Endothelial cell of umbilical vein (primary cell): Measurements from ENCODE around the gene CYP2F1. TPM values are rescaled to one million over a fixed set of nuclear protein-coding genes. Genes with fewer than 3 reads are reported as not detected.

Source experiments
- BruUV-seq: library from RNA; stranded (reverse); fragments of 400-500 nt; replicated peaks from 2 replicates; lab custom pipeline; 2021; lab: Mats Ljungman, UMichigan
- CTCF ChIA-PET: fragments of 300-600, 350-600 bp; sonication (Branson Sonifier 250); formaldehyde crosslinking; loops from one replicate; lab custom pipeline; 2021; ENCODE audit warnings: antibody characterized with exemption, inconsistent platforms; lab: Charles Lee
- POLR2A ChIA-PET: fragments of 300-600, 350-600 bp; sonication (Branson Sonifier 250); formaldehyde crosslinking; loops from one replicate; lab custom pipeline; 2021; ENCODE audit warnings: antibody characterized with exemption, inconsistent platforms; lab: Charles Lee
- DNase-seq: peaks from one replicate; pipeline ENCODE4 v3.0.0-alpha.2; 2011; ENCODE audit warnings: low read depth, low spot score
- FAIRE-seq: peaks from 2 replicates; lab custom pipeline; 2011; peaks lifted over from hg19 to GRCh38; lab: Jason Lieb, UNC
- H2AFZ ChIP-seq: 2 replicates; pipeline ENCODE4 v1.6.0; 2012; ENCODE audit warnings: low read depth, low read length, control low read depth, inconsistent platforms
- H3K27ac ChIP-seq: 2 replicates; pipeline ENCODE4 v1.5.1; 2011; ENCODE audit warnings: low read depth, mild to moderate bottlenecking, control low read depth, low read length, moderate library complexity; ENCODE audit not compliant: insufficient read depth
- H3K27me3 ChIP-seq, 2 experiments: 2 replicates each; pipeline versions ENCODE4 v1.6.0 to v1.6.1; 2011; ENCODE audit warnings: low read length in 2 of 2, mixed read lengths in 1 of 2; ENCODE audit not compliant: control insufficient read depth in 2 of 2, insufficient read depth in 2 of 2
- H3K36me3 ChIP-seq, 2 experiments: 2 replicates in 1 of 2; 3 replicates in 1 of 2; pipeline ENCODE4 v1.5.1; 2011; ENCODE audit warnings: low read length in 2 of 2, mild to moderate bottlenecking in 1 of 2, moderate library complexity in 1 of 2; ENCODE audit not compliant: control insufficient read depth in 2 of 2, insufficient read depth in 2 of 2; ENCODE audit errors: extremely low read depth in 1 of 2
- H3K4me1 ChIP-seq: 3 replicates; pipeline ENCODE4 v1.5.1; 2011; ENCODE audit warnings: mild to moderate bottlenecking, low read length; ENCODE audit not compliant: control insufficient read depth, insufficient read depth; ENCODE audit errors: extremely low read depth
- H3K4me2 ChIP-seq: 2 replicates; pipeline ENCODE4 v1.6.1; 2011; ENCODE audit warnings: low read length, control low read depth, mixed read lengths; ENCODE audit not compliant: insufficient read depth
- H3K4me3 ChIP-seq, 3 experiments: fragments of 200-600 bp in 1 of 3; sonication (generic), shearing (Covaris generic) in 1 of 3; replicated peaks in 1 of 3; 2 replicates each; pipeline ENCODE4 v1.5.1; 2011 to 2016; ENCODE audit warnings: control low read depth in 3 of 3, low read length in 3 of 3, mild to moderate bottlenecking in 2 of 3, inconsistent platforms in 1 of 3, low read depth in 1 of 3, moderate library complexity in 1 of 3; ENCODE audit not compliant: insufficient read depth in 1 of 3
- H3K79me2 ChIP-seq: 2 replicates; pipeline ENCODE4 v1.6.0; 2012; ENCODE audit warnings: low read length, inconsistent platforms; ENCODE audit not compliant: control insufficient read depth, insufficient read depth
- H3K9ac ChIP-seq: replicated peaks from 2 replicates; pipeline ENCODE3; 2011; ENCODE audit warnings: low read length, control low read depth; ENCODE audit not compliant: insufficient read depth; ENCODE audit errors: extremely low read depth
- H3K9me1 ChIP-seq: replicated peaks from 3 replicates; pipeline ENCODE4 v1.6.0; 2011; ENCODE audit warnings: mild to moderate bottlenecking, low read length; ENCODE audit not compliant: control insufficient read depth, insufficient read depth; ENCODE audit errors: extremely low read depth
- H3K9me3 ChIP-seq: replicated peaks from 2 replicates; pipeline ENCODE4 v1.5.1; 2012; ENCODE audit warnings: low read length, inconsistent platforms; ENCODE audit not compliant: control insufficient read depth, insufficient read depth
- H4K20me1 ChIP-seq: replicated peaks from 2 replicates; pipeline ENCODE3; 2011; ENCODE audit warnings: mild to moderate bottlenecking, low read length; ENCODE audit not compliant: control insufficient read depth, insufficient read depth; ENCODE audit errors: extremely low read depth
- EZH2 ChIP-seq: IDR thresholded peaks from 2 replicates; pipeline ENCODE4 v1.6.1; 2012; ENCODE audit warnings: borderline replicate concordance, low read depth, mild to moderate bottlenecking, moderate library complexity, low read length, inconsistent platforms; ENCODE audit not compliant: severe bottlenecking
- FOS ChIP-seq: IDR thresholded peaks from 2 replicates; pipeline ENCODE4 v1.6.1; 2011; ENCODE audit warnings: mild to moderate bottlenecking, low read length, moderate library complexity, borderline replicate concordance; ENCODE audit not compliant: insufficient read depth
- GATA2 ChIP-seq: IDR thresholded peaks from 2 replicates; pipeline ENCODE4 v1.7.0; 2011; ENCODE audit warnings: low read depth, mild to moderate bottlenecking, moderate library complexity, mixed read lengths, low read length; ENCODE audit not compliant: insufficient read length, insufficient read depth
- JUN ChIP-seq: IDR thresholded peaks from 2 replicates; pipeline ENCODE4 v1.6.1; 2011; ENCODE audit warnings: borderline replicate concordance, low read depth; ENCODE audit not compliant: insufficient read length, insufficient read depth
- MYC ChIP-seq: IDR thresholded peaks from one replicate; pipeline ENCODE4 v1.6.1; 2011; ENCODE audit warnings: mild to moderate bottlenecking, low read depth, low read length
- POLR2A ChIP-seq: IDR thresholded peaks from 2 replicates; pipeline ENCODE4 v1.6.1; 2012; ENCODE audit warnings: low read depth, mild to moderate bottlenecking, control low read depth, low read length
- POLR2AphosphoS5 ChIP-seq: IDR thresholded peaks from 2 replicates; pipeline ENCODE4 v1.6.1; 2012; ENCODE audit warnings: low read depth, mild to moderate bottlenecking, control low read depth, low read length, moderate library complexity; ENCODE audit not compliant: insufficient read depth
- dilution Hi-C: fragments of 300-500 bp; cut with MboI; formaldehyde crosslinking; loops from one replicate; pipeline ENCODE4 v1.15.0; 2019; ENCODE audit warnings: low sequenced_read_pairs; ENCODE audit not compliant: extremely low pct_ligation_motif_present
- intact Hi-C: fragments of 100-400 bp; cut with micrococcal nuclease; formaldehyde crosslinking; loops from one replicate; pipeline ENCODE4 v1.10.0; 2022
- polyA plus RNA-seq, 4 experiments: library from polyadenylated mRNA; depleted of rRNA in 3 of 4; stranded (reverse) in 3 of 4; unstranded in 1 of 4; fragments of >200 nt; gene quantifications; 2 replicates each; pipeline versions ENCODE4 v1.2.1 to v1.2.3, GENCODE V29; 2011 to 2012; ENCODE audit warnings: missing spikeins in 1 of 4
- total RNA-seq: library from RNA; stranded (reverse); gene quantifications from 2 replicates; pipeline ENCODE4 v1.2.3, GENCODE V29; 2021
- TF ChIP-seq, protein P1 (sequence below), 2 donors: IDR thresholded peaks; 1 replicate in 1 of 2; 2 replicates in 1 of 2; pipeline ENCODE4 v1.5.1; 2011; ENCODE audit warnings: low read length in 2 of 2, mild to moderate bottlenecking in 2 of 2, moderate library complexity in 2 of 2, control low read depth in 1 of 2, inconsistent platforms in 1 of 2, low read depth in 1 of 2; ENCODE audit not compliant: insufficient read depth in 1 of 2; ENCODE audit errors: extremely low read depth in 1 of 2
- TF ChIP-seq, protein P2 (sequence below): IDR thresholded peaks from 2 replicates; pipeline ENCODE4 v1.6.1; 2011; ENCODE audit not compliant: insufficient read depth, insufficient read length

Gene CYP2F1
- total and polyA plus RNA-seq, 2 donors (not counting 3 experiments of a cell fraction or from before 2014, with no cell fraction given) = not detected

DNA sequence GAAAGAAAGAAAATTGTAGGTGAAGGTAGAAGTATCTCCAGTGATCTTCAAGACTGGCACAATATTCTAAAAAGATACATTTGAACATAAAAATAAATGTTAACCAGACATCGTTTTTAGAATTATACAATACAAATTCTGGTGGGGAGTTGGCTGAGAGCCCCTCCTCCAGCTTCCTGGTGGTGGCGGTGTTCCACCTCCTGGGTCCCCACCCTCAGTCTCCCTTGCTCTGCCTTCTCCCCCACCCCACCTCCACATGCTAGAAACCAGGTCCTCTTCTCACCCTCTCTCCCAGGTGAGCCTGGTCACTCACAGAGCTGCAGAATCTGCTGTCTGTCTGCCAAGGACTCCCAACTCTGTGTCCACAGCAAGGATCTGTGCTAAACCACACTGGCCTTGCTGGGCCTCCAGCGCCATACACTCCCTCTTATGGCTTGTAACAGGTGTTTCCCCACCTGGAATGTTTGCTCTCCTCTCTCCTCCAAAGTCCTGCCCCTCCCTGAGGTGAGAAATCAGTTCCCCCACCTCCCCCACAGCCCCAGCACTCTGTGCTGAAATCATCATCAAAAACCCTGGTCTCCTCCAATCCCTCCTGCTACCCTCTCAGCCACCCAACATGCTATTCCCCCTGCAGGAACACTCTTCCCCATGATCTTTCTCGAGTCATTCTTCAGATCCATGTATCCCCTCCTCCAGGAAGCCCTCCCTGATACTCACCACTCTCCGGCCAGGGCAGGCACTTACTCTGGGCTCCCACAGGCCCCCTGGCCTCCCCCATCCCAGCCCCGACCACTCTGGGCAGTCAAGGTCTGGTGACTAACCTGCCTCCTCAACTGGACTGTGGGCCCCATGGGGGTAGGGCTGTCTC is 58.3 kb downstream of the CYP2F1 start:
- Histone ChIP-seq H3K9me1 (no peaks in the 10 kb centered on the region), H4K20me1 (no peaks in the 10 kb centered on the region), H3K4me3 (no peak overlapping the region), H3K9ac (no peak overlapping the region), H3K4me2 (no peak overlapping the region), H3K36me3 (no peaks in the 10 kb centered on the region), H3K4me1 (peaks cover 5% of the 10 kb centered on the region), H3K27me3 (no peaks in the 10 kb centered on the region), H3K79me2 (no peaks in the 10 kb centered on the region), H2AFZ (no peak overlapping the region), H3K27ac (no peak overlapping the region), H3K9me3 (no peaks in the 10 kb centered on the region)
- no TSS peak for BruUV-seq
- FAIRE-seq (no peak), DNase-seq (no peak)
- ChIA-PET POLR2A (interaction anchor here (0.7 kb wide), 1 partner anchor 399 kb away, joined by 3 read pairs; no protein-coding TSS in a partner anchor), CTCF (no interaction called here)
- intact Hi-C loops = no loop called here
- TF ChIP-seq, protein P1, sequence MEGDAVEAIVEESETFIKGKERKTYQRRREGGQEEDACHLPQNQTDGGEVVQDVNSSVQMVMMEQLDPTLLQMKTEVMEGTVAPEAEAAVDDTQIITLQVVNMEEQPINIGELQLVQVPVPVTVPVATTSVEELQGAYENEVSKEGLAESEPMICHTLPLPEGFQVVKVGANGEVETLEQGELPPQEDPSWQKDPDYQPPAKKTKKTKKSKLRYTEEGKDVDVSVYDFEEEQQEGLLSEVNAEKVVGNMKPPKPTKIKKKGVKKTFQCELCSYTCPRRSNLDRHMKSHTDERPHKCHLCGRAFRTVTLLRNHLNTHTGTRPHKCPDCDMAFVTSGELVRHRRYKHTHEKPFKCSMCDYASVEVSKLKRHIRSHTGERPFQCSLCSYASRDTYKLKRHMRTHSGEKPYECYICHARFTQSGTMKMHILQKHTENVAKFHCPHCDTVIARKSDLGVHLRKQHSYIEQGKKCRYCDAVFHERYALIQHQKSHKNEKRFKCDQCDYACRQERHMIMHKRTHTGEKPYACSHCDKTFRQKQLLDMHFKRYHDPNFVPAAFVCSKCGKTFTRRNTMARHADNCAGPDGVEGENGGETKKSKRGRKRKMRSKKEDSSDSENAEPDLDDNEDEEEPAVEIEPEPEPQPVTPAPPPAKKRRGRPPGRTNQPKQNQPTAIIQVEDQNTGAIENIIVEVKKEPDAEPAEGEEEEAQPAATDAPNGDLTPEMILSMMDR (IDR thresholded peaks at IDR 0.05; ENCODE audit: extremely low read depth in 1 of 2, insufficient read depth in 1 of 2, low read depth in 1 of 2, low read length in 2 of 2) = no peak
- TF ChIP-seq, protein P2, sequence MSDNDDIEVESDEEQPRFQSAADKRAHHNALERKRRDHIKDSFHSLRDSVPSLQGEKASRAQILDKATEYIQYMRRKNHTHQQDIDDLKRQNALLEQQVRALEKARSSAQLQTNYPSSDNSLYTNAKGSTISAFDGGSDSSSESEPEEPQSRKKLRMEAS = no peak
- TF ChIP-seq MYC (no peak), GATA2 (no peak), FOS (no peak), JUN (no peak), POLR2AphosphoS5 (no peak), EZH2 (no peak), POLR2A (no peak)
- dilution Hi-C loops = no loop called here
